Fibroblast of skin of right quadriceps (primary cell): Measurements from ENCODE around the gene TMEM79.

Source experiments
- DNase-seq: peaks from one replicate; pipeline ENCODE4 v3.0.0-alpha.2; 2013

TMEM79 gene

GRCh38 chr1:156266051-156266450, 18.1 kb upstream of the TMEM79 start:
- no peak for DNase-seq

- DNase-seq = no peak
Measured at GRCh38 chr1:156268336-156268735, 15.8 kb upstream of the TMEM79 start.

DNA sequence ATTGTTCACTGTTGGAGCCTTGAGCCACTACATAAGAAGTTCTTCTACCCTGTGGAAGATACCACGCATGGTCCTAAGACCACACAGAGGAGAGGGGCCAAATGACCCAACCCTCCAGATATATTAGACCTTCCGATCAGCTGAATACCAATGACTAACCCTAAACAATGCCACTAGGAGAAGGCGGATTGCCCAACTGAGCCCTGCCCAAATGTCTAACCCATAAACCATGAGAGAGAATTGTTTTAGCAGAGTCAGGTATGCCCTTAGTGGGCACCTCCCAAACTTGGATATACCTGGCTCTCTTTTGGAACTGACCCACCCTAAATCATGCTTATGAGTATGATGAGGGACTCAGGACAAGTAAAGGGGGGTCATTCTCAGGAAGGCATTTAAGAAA, 13.8 kb upstream of the TMEM79 start:
- DNase-seq = no peak

- DNase-seq = no peak
Measured at GRCh38 chr1:156276532-156276931, 7.6 kb upstream of the TMEM79 start.

GRCh38 chr1:156276966-156277381, 7.2 kb upstream of the TMEM79 start:
- no peak for DNase-seq

GRCh38 chr1:156279837-156280236, 4.3 kb upstream of the TMEM79 start:
- no peak for DNase-seq

- DNase-seq = peak; percentile 48
Measured at GRCh38 chr1:156281281-156281680, 2.8 kb upstream of the TMEM79 start.

GRCh38 chr1:156281693-156282478, 2.2 kb upstream of the TMEM79 start:
- DNase-seq = no peak

GRCh38 chr1:156282479-156283222, 1.5 kb upstream of the TMEM79 start, which contains the start of gene SMG5:
Gene SMG5 (minus strand): TSS chr1:156282825. CDS start chr1:156282680, 145 bp downstream.
- peak; percentile 99 for DNase-seq

DNA sequence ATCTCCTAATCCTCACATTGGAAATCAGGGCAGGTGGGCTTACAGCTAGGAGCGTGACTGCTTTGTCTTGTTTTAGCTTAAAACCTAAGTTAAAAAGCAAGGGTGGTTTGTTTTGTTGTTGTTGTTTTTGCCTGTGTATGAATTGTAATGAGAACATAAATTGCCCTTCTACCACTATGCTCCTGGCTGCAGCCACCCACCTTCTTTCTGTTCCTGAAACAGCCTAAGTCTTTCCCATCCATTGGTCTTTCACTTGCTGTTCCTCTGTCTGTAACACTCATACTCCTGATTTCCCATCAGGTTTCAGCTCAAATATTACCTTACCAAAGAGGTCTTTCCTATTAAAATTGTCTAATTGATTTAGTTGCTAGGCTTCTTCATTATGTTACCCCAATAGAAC, 604 bp upstream of the TMEM79 start:
- no peak for DNase-seq

DNA sequence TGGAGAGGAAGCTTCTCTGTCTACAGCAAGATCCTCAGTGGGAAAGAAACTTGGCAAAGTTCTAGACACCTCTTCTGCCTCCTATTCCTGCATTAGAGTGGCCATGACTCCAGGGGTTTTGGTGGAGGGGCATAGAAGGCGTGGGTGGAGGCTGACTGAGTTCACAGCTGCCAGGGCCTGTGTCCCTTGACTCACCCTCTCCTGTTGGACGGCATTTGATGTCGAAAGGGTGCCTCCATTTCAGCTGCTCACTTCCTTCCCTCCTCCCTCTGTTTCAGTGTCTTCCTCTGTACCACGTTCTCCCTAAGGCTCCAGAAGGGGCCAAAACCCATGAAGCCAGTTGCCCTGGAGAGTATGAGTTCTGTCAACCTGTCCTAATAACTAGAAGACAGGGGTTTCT, 632 bp downstream of the TMEM79 start:
- no peak for DNase-seq

GRCh38 chr1:156285437-156285836, 1.3 kb downstream of the TMEM79 start:
- DNase-seq = no peak

DNA sequence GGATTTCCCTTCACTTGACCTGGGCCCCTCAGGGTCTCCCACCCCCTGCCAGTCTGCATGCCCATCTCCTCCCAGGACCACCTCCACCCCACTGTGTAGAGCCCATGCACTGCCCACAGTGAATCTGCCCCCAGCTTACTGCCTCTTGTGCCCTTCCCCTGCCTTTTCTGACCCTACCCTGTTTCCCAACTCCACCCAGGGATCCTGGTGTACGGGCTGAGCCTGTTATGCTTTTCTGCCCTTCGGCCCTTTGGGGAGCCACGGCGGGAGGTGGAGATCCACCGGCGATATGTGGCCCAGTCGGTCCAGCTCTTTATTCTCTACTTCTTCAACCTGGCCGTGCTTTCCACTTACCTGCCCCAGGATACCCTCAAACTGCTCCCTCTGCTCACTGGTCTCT, 1.9 kb downstream of the TMEM79 start:
- DNase-seq = no peak

DNA sequence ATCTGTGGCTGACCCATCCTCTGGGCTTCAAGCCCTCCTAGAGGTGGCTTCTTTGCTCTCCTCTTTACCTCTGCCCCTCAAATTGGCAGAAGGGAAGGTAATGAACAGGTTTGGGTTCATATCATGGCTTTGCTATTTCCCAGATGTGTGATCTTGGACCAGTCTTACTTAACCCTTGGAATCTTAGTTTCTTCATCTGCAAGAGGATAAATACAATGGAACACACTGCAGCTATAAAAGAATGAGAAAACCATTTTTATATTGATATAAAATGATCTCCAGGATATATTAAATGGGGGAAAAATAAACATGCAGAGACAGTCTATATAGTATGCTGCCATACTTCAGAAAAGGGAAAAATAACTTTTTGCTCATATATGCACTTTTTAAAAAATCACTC, 5.7 kb downstream of the TMEM79 start:
- DNase-seq = no peak

DNA sequence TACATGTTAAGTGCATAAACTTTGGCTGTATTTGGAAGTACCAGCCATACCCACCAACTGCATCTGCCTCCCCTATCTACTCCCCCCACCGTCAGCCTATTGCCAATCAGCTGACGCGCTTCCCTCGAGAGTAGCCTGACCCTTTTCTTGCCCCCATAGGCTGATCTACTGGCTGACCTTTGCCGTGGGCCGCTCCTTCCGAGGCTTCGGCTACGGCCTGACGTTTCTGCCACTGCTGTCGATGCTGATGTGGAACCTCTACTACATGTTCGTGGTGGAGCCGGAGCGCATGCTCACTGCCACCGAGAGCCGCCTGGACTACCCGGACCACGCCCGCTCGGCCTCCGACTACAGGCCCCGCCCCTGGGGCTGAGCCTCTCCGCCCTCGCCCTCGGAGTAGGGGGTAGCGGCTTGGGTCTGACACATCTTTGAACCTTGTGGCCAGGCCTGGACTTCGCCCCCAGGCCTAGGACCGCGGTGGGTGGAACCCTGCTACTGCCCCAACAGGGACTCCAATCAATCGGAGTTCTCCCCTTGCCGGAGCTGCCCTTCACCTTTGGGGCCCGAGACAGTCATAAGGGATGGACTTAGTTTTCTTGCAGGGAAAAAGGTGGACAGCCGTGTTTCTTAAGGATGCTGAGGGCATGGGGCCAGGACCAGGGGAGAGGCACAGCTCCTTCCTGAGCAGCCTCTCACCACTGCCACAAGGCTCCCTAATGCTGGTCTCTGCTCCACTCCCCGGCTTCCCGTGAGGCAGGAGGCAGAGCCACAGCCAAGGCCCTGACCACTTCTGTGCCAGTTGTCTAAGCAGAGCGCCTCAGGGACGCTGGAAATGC, 7.3 kb downstream of the TMEM79 start:
- peak; percentile 66 for DNase-seq

DNA sequence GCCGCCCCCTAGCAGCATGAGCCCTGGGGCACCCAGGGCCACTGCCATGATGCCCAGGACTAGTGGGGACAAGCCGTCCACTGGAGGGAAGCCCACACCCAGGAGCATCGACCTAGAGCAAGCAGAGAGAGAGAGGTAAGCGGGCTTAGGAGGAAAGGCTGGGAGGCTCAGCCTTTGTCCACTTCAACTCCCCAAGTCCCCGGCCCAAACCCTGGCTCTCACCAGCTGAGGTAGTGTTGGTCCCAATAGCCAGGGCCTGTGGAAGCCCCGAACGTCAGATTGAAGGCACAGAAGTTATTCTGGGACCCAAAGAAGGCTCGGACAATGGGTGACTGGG, 8.9 kb downstream of the TMEM79 start:
- no peak for DNase-seq

- no peak for DNase-seq
Measured at GRCh38 chr1:156293895-156294294, 9.8 kb downstream of the TMEM79 start.

- peak; percentile 62 for DNase-seq
Measured at GRCh38 chr1:156295391-156295947, 11.3 kb downstream of the TMEM79 start, which contains the start of gene GLMP. Gene GLMP (minus strand): TSS chr1:156295679. CDS start chr1:156295645, 34 bp downstream.

GRCh38 chr1:156298852-156299357, 14.8 kb downstream of the TMEM79 start, which contains the start of gene VHLL:
Gene VHLL (minus strand): TSS chr1:156299307. CDS start chr1:156299189, 118 bp downstream.
- DNase-seq = no peak

GRCh38 chr1:156303241-156303640, 19.1 kb downstream of the TMEM79 start:
- no peak for DNase-seq

GRCh38 chr1:156305215-156305614, 21.1 kb downstream of the TMEM79 start:
- DNase-seq = no peak

- no peak for DNase-seq
Measured at GRCh38 chr1:156308078-156308477, 24.0 kb downstream of the TMEM79 start.

- no peak for DNase-seq
Measured at GRCh38 chr1:156310962-156311361, 26.8 kb downstream of the TMEM79 start.
